Brain microvascular endothelial cell (primary cell): Measurements from ENCODE around the gene LMX1B.

Source experiments
- DNase-seq: peaks from one replicate; pipeline ENCODE4 v3.0.0-alpha.2; 2020
- H3K27ac ChIP-seq: fragments of 250-450 bp; sonication (Bioruptor Pico); 2 replicates; pipeline ENCODE4 v1.5.1; 2020; ENCODE audit warnings: mild to moderate bottlenecking, moderate library complexity
- H3K27me3 ChIP-seq: fragments of 250-450 bp; sonication (Bioruptor Pico); replicated peaks from 2 replicates; pipeline ENCODE4 v1.5.1; 2020; ENCODE audit warnings: mild to moderate bottlenecking
- H3K36me3 ChIP-seq: fragments of 250-450 bp; sonication (Bioruptor Pico); replicated peaks from 2 replicates; pipeline ENCODE4 v1.5.1; 2020; ENCODE audit warnings: mild to moderate bottlenecking
- H3K4me3 ChIP-seq: 2 replicates; pipeline ENCODE4 v1.5.1; 2011; ENCODE audit warnings: low read depth, mild to moderate bottlenecking, control low read depth, low read length, moderate library complexity
- CTCF ChIP-seq: IDR thresholded peaks from 2 replicates; pipeline ENCODE4 v1.5.1; 2011; ENCODE audit warnings: low read depth, mild to moderate bottlenecking, moderate library complexity, low read length, control low read depth, inconsistent platforms; ENCODE audit errors: missing control alignments
- in situ Hi-C: cut with HindIII; loops from 2 replicates; pipeline ENCODE4 v1.10.0; 2017; ENCODE audit warnings: low sequenced_read_pairs, low pct_ligation_motif_present

The LMX1B gene

GRCh38 chr9:126624479-126624826, 10.7 kb downstream of the LMX1B start:
- no peak for DNase-seq
- Histone ChIP-seq H3K4me3 (no peak overlapping the region), H3K27me3 (peaks cover 92% of the 10 kb centered on the region), H3K27ac (no peak overlapping the region), H3K36me3 (no peaks in the 10 kb centered on the region)
- in situ Hi-C loops, result no loop called here
- no peak for TF ChIP-seq CTCF

- no peak for TF ChIP-seq CTCF
- no peak for DNase-seq
- Histone ChIP-seq H3K27me3 (peaks cover 93% of the 10 kb centered on the region), H3K27ac (no peak overlapping the region), H3K4me3 (no peak overlapping the region), H3K36me3 (no peaks in the 10 kb centered on the region)
- in situ Hi-C loops, result no loop called here
Measured at GRCh38 chr9:126624912-126625311, 11.2 kb downstream of the LMX1B start.

GRCh38 chr9:126625329-126626126, 11.8 kb downstream of the LMX1B start:
- Histone ChIP-seq H3K27ac (no peak overlapping the region), H3K4me3 (no peak overlapping the region), H3K27me3 (peaks cover 92% of the 10 kb centered on the region), H3K36me3 (no peaks in the 10 kb centered on the region)
- in situ Hi-C loops, result no loop called here
- TF ChIP-seq CTCF, result no peak
- DNase-seq, result no peak

GRCh38 chr9:126626127-126626925, 12.6 kb downstream of the LMX1B start:
- Histone ChIP-seq H3K27me3 (peaks cover 91% of the 10 kb centered on the region), H3K27ac (no peak overlapping the region), H3K4me3 (no peak overlapping the region), H3K36me3 (no peaks in the 10 kb centered on the region)
- DNase-seq, result no peak
- TF ChIP-seq CTCF, result no peak
- in situ Hi-C loops, result no loop called here

- no peak overlapping the region for H3K27ac ChIP-seq
- DNase-seq, result no peak
- no peaks in the 10 kb centered on the region for H3K36me3 ChIP-seq
- in situ Hi-C loops, result no loop called here
- no peak for TF ChIP-seq CTCF
- H3K27me3 ChIP-seq, result peaks cover 90% of the 10 kb centered on the region
- H3K4me3 ChIP-seq, result no peak overlapping the region
Measured at GRCh38 chr9:126626926-126627233, 13.2 kb downstream of the LMX1B start.
